ENCODE results near the gene ZNF609. TPM values are rescaled to one million over a fixed set of nuclear protein-coding genes. Genes with fewer than 3 reads are reported as not detected.
A peak's percentile ranks its signal among the peaks of the same experiment; 100 is the strongest.

Gene ZNF609
- total and polyA plus RNA-seq, 2 of the 13 experiments (the other 11 are each of a cell fraction or from before 2014, with no cell fraction given), result 8.9 to 9.9 TPM

DNA sequence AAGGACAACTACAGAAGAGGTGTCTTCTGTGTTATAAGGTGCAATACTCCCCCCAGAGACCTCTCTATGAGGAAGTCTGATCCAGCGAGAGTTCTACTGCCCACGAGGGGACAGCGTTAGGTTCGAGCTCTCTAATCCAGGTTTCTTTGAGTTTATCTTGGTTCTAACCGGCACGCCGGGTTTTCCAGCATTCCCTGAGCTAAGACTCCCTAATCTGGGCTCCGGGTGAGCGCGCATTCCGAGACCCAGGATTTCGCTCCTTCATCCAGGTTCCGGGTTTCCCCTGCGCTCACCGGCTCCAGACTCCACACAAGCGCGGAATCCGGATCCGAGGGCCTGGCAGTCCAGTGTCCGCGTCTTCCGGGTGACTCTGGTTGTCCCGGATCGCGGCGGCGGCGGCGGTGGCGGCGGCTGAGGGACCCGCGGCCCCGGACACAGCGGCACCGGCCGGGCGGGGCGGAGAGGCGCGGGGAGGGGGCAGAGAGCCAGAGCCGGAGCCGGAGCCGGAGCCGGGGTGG lies at the start of gene ZNF609 (continued):
- TF ChIP-seq, protein P1, sequence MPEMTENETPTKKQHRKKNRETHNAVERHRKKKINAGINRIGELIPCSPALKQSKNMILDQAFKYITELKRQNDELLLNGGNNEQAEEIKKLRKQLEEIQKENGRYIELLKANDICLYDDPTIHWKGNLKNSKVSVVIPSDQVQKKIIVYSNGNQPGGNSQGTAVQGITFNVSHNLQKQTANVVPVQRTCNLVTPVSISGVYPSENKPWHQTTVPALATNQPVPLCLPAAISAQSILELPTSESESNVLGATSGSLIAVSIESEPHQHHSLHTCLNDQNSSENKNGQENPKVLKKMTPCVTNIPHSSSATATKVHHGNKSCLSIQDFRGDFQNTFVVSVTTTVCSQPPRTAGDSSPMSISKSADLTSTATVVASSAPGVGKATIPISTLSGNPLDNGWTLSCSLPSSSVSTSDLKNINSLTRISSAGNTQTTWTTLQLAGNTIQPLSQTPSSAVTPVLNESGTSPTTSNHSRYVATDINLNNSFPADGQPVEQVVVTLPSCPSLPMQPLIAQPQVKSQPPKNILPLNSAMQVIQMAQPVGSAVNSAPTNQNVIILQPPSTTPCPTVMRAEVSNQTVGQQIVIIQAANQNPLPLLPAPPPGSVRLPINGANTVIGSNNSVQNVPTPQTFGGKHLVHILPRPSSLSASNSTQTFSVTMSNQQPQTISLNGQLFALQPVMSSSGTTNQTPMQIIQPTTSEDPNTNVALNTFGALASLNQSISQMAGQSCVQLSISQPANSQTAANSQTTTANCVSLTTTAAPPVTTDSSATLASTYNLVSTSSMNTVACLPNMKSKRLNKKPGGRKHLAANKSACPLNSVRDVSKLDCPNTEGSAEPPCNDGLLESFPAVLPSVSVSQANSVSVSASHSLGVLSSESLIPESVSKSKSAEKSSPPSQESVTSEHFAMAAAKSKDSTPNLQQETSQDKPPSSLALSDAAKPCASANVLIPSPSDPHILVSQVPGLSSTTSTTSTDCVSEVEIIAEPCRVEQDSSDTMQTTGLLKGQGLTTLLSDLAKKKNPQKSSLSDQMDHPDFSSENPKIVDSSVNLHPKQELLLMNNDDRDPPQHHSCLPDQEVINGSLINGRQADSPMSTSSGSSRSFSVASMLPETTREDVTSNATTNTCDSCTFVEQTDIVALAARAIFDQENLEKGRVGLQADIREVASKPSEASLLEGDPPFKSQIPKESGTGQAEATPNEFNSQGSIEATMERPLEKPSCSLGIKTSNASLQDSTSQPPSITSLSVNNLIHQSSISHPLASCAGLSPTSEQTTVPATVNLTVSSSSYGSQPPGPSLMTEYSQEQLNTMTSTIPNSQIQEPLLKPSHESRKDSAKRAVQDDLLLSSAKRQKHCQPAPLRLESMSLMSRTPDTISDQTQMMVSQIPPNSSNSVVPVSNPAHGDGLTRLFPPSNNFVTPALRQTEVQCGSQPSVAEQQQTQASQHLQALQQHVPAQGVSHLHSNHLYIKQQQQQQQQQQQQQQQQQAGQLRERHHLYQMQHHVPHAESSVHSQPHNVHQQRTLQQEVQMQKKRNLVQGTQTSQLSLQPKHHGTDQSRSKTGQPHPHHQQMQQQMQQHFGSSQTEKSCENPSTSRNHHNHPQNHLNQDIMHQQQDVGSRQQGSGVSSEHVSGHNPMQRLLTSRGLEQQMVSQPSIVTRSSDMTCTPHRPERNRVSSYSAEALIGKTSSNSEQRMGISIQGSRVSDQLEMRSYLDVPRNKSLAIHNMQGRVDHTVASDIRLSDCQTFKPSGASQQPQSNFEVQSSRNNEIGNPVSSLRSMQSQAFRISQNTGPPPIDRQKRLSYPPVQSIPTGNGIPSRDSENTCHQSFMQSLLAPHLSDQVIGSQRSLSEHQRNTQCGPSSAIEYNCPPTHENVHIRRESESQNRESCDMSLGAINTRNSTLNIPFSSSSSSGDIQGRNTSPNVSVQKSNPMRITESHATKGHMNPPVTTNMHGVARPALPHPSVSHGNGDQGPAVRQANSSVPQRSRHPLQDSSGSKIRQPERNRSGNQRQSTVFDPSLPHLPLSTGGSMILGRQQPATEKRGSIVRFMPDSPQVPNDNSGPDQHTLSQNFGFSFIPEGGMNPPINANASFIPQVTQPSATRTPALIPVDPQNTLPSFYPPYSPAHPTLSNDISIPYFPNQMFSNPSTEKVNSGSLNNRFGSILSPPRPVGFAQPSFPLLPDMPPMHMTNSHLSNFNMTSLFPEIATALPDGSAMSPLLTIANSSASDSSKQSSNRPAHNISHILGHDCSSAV (CRISPR knock-in tag; IDR thresholded peaks at IDR 0.05; ENCODE audit: borderline replicate concordance), result no peak
- TF ChIP-seq ZNF430 (CRISPR knock-in tag; IDR thresholded peaks at IDR 0.05), result peak; percentile 54; the same call in 1 of the 2 replicates
- TF ChIP-seq KDM2A (CRISPR knock-in tag; IDR thresholded peaks at IDR 0.05; ENCODE audit: borderline replicate concordance, low read depth), result peak; percentile 97
- peak; percentile 87 for TF ChIP-seq ERF (CRISPR knock-in tag; IDR thresholded peaks at IDR 0.05)
- TF ChIP-seq MED13 (CRISPR knock-in tag; IDR thresholded peaks at IDR 0.05), result no peak
- peak; percentile 84 for TF ChIP-seq ZMYM4 (CRISPR knock-in tag; IDR thresholded peaks at IDR 0.05)
- TF ChIP-seq, protein P2, sequence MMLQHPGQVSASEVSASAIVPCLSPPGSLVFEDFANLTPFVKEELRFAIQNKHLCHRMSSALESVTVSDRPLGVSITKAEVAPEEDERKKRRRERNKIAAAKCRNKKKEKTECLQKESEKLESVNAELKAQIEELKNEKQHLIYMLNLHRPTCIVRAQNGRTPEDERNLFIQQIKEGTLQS (CRISPR knock-in tag; IDR thresholded peaks at IDR 0.05), result peak; percentile 51; the same call in 1 of the 2 replicates
- TF ChIP-seq ZNF331 (CRISPR knock-in tag; IDR thresholded peaks at IDR 0.05), result peak; percentile 77
- no peak for TF ChIP-seq RNF2 (conservative IDR thresholded peaks at IDR 0.05; ENCODE audit: low read depth)
- TF ChIP-seq, protein P3, sequence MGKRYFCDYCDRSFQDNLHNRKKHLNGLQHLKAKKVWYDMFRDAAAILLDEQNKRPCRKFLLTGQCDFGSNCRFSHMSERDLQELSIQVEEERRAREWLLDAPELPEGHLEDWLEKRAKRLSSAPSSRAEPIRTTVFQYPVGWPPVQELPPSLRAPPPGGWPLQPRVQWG (CRISPR knock-in tag; IDR thresholded peaks at IDR 0.05; ENCODE audit: borderline replicate concordance, low read depth), result 0 out of 2 replicates have a peak, but pooled peaks have one; percentile 30
- no peak for TF ChIP-seq GTF2F1 (IDR thresholded peaks at IDR 0.05; ENCODE audit: low read length)
- TF ChIP-seq ZNF7 (CRISPR knock-in tag; IDR thresholded peaks at IDR 0.05), result 0 out of 2 replicates have a peak, but pooled peaks have one; percentile 14
- TF ChIP-seq ZFP36L1 (CRISPR knock-in tag; IDR thresholded peaks at IDR 0.05), result no peak
- peak; percentile 81 for TF ChIP-seq SAP130 (CRISPR knock-in tag; IDR thresholded peaks at IDR 0.05; ENCODE audit: low read depth)
- TF ChIP-seq SMARCC2 (IDR thresholded peaks at IDR 0.05), result no peak
- TF ChIP-seq ZNF788 (CRISPR knock-in tag; IDR thresholded peaks at IDR 0.05; ENCODE audit: borderline replicate concordance), result peak; percentile 94
- no peak for TF ChIP-seq KDM6A (CRISPR knock-in tag; IDR thresholded peaks at IDR 0.05; ENCODE audit: low read depth)
- peak; percentile 56; the same call in 1 of the 2 replicates for TF ChIP-seq NR2C2 (CRISPR knock-in tag; IDR thresholded peaks at IDR 0.05; ENCODE audit: borderline replicate concordance)
- no peak for TF ChIP-seq ZNF577 (CRISPR knock-in tag; IDR thresholded peaks at IDR 0.05; ENCODE audit: borderline replicate concordance, low read depth)
- TF ChIP-seq MZF1 (CRISPR knock-in tag; IDR thresholded peaks at IDR 0.05; ENCODE audit: borderline replicate concordance), result no peak
- peak in 1 of 2 experiments; percentile 79; a peak in 2 of 4 replicates for TF ChIP-seq KLF16 (CRISPR knock-in tag; IDR thresholded peaks at IDR 0.05)
- no peak for TF ChIP-seq ZNF879 (CRISPR knock-in tag; IDR thresholded peaks at IDR 0.05)
- TF ChIP-seq RFXAP (CRISPR knock-in tag; IDR thresholded peaks at IDR 0.05; ENCODE audit: borderline replicate concordance), result 0 out of 2 replicates have a peak, but pooled peaks have one; percentile 61
- TF ChIP-seq PHF21A (CRISPR knock-in tag; IDR thresholded peaks at IDR 0.05), result peak; percentile 70
